PFSK-1 (cell line): ENCODE results near the gene SOD1.

ENCODE experiments used
- POLR2AphosphoS5 ChIP-seq: IDR thresholded peaks from 2 replicates; pipeline ENCODE4 v1.6.1; 2012; ENCODE audit warnings: low read depth, mild to moderate bottlenecking, control low read depth, low read length, moderate library complexity
- REST ChIP-seq, 2 experiments: IDR thresholded peaks; 2 replicates each; pipeline versions ENCODE4 v1.6.1 to v1.8.0; 2011 to 2012; ENCODE audit warnings: low read depth in 2 of 2, low read length in 2 of 2, control low read depth in 1 of 2, inconsistent platforms in 1 of 2, mild to moderate bottlenecking in 1 of 2, moderate library complexity in 1 of 2; ENCODE audit not compliant: insufficient read depth in 1 of 2
- SIN3A ChIP-seq: IDR thresholded peaks from 2 replicates; pipeline ENCODE4 v1.6.1; 2012; ENCODE audit warnings: mild to moderate bottlenecking, low read length, moderate library complexity, borderline replicate concordance; ENCODE audit not compliant: insufficient read depth
- TAF1 ChIP-seq: IDR thresholded peaks from 2 replicates; pipeline ENCODE4 v1.6.1; 2012; ENCODE audit warnings: low read length, control low read depth, borderline replicate concordance; ENCODE audit not compliant: insufficient read depth

GRCh38 chr21:31698461-31698860 is 39.0 kb downstream of the SOD1 start:
- TF ChIP-seq POLR2AphosphoS5 (no peak), REST (IDR thresholded peaks at IDR 0.05; ENCODE audit: insufficient read depth in 1 of 2, low read depth in 2 of 2, low read length in 2 of 2) (no peak), TAF1 (no peak), SIN3A (no peak)
